Measurements from ENCODE around the gene FKBP5.

The FKBP5 gene

GRCh38 chr6:35662999-35663398, 25.7 kb downstream of the FKBP5 start:
- DNase-seq (ENCODE audit: low read depth): no peak

- no peak for DNase-seq (ENCODE audit: low read depth)
Measured at GRCh38 chr6:35654883-35655282, 33.8 kb downstream of the FKBP5 start.

- DNase-seq (ENCODE audit: low read depth): no peak
Measured at GRCh38 chr6:35651244-35651643, 37.5 kb downstream of the FKBP5 start.

GRCh38 chr6:35650015-35650414, 38.7 kb downstream of the FKBP5 start:
- no peak for DNase-seq (ENCODE audit: low read depth)

- no peak for DNase-seq (ENCODE audit: low read depth)
Measured at GRCh38 chr6:35648203-35648602, 40.5 kb downstream of the FKBP5 start.

- DNase-seq (ENCODE audit: low read depth): no peak
Measured at GRCh38 chr6:35647400-35647799, 41.3 kb downstream of the FKBP5 start.

GRCh38 chr6:35643162-35643535, 45.6 kb downstream of the FKBP5 start:
- DNase-seq (ENCODE audit: low read depth): no peak

GRCh38 chr6:35642471-35643161, 46.1 kb downstream of the FKBP5 start:
- DNase-seq (ENCODE audit: low read depth): no peak

GRCh38 chr6:35640017-35640664, 48.6 kb downstream of the FKBP5 start:
- DNase-seq (ENCODE audit: low read depth): no peak

- DNase-seq (ENCODE audit: low read depth): no peak
Measured at GRCh38 chr6:35638679-35639078, 50.0 kb downstream of the FKBP5 start.

GRCh38 chr6:35637911-35638310, 50.8 kb downstream of the FKBP5 start:
- DNase-seq (ENCODE audit: low read depth): no peak

- DNase-seq (ENCODE audit: low read depth): no peak
Measured at GRCh38 chr6:35635601-35636597, 52.8 kb downstream of the FKBP5 start.

- DNase-seq (ENCODE audit: low read depth): no peak
Measured at GRCh38 chr6:35634316-35634715, 54.4 kb downstream of the FKBP5 start.

- DNase-seq (ENCODE audit: low read depth): no peak
Measured at GRCh38 chr6:35633579-35634089, 55.1 kb downstream of the FKBP5 start.

- DNase-seq (ENCODE audit: low read depth): no peak
Measured at GRCh38 chr6:35629876-35630378, 58.8 kb downstream of the FKBP5 start.

GRCh38 chr6:35626401-35626800, 62.3 kb downstream of the FKBP5 start:
- no peak for DNase-seq (ENCODE audit: low read depth)

- DNase-seq (ENCODE audit: low read depth): no peak
Measured at GRCh38 chr6:35624341-35625070, 64.2 kb downstream of the FKBP5 start.

- no peak for DNase-seq (ENCODE audit: low read depth)
Measured at GRCh38 chr6:35622283-35622682, 66.4 kb downstream of the FKBP5 start.

- no peak for DNase-seq (ENCODE audit: low read depth)
Measured at GRCh38 chr6:35620706-35621105, 68.0 kb downstream of the FKBP5 start.

GRCh38 chr6:35613762-35614161, 75.0 kb downstream of the FKBP5 start:
- DNase-seq (ENCODE audit: low read depth): no peak

- DNase-seq (ENCODE audit: low read depth): peak; percentile 35
Measured at GRCh38 chr6:35611240-35611639, 77.5 kb downstream of the FKBP5 start.

- no peak for DNase-seq (ENCODE audit: low read depth)
Measured at GRCh38 chr6:35610830-35611229, 77.9 kb downstream of the FKBP5 start.

Data from stromal cell of bone marrow (primary cell).